GM21526 (cell line): ENCODE measurements around the gene IER5.
"Not testable (repeated sequence)": the region's sequence is repeated elsewhere in the genome, so short reads cannot be mapped to it uniquely, and the experiment has no call there.

Experiments
- ATAC-seq: cut with Tn5 transposase; IDR thresholded peaks from one replicate; pipeline ENCODE4 v1.9.1; 2021; ENCODE audit warnings: moderate library complexity; ENCODE audit not compliant: unreplicated experiment, low FRiP score

The IER5 gene

GRCh38 chr1:181088079-181089016, at the start of gene IER5:
Gene IER5, plus strand, starts transcription at chr1:181088700. Its CDS starts 203 bp downstream, at chr1:181088903.
- peak; percentile 67 for ATAC-seq

- ATAC-seq: no peak
These were observed 48.1 kb upstream of the IER5 start for GRCh38 chr1:181040284-181040865.

GRCh38 chr1:181043025-181043888, 45.2 kb upstream of the IER5 start:
- ATAC-seq: no peak

GRCh38 chr1:181044449-181044966, 44.0 kb upstream of the IER5 start:
- ATAC-seq: peak; percentile 42

GRCh38 chr1:181045946-181046345, 42.6 kb upstream of the IER5 start:
- not testable (repeated sequence) for ATAC-seq

- no peak for ATAC-seq
These were observed 39.1 kb upstream of the IER5 start for GRCh38 chr1:181049378-181049777.

GRCh38 chr1:181050922-181051321, 37.6 kb upstream of the IER5 start:
- ATAC-seq: no peak

GRCh38 chr1:181056560-181056959, 31.9 kb upstream of the IER5 start:
- ATAC-seq: no peak

GRCh38 chr1:181057079-181057478, 31.4 kb upstream of the IER5 start:
- ATAC-seq: no peak

- no peak for ATAC-seq
These were observed 29.1 kb upstream of the IER5 start for GRCh38 chr1:181059435-181059834.

GRCh38 chr1:181060066-181060465, 28.4 kb upstream of the IER5 start:
- no peak for ATAC-seq

- ATAC-seq: not testable (repeated sequence)
These were observed 27.6 kb upstream of the IER5 start for GRCh38 chr1:181060947-181061346.

- ATAC-seq: no peak
These were observed 27.0 kb upstream of the IER5 start for GRCh38 chr1:181061487-181061886.

- ATAC-seq: peak; percentile 77
These were observed 26.3 kb upstream of the IER5 start for GRCh38 chr1:181061891-181062835.

- ATAC-seq: peak; percentile 60
These were observed 25.6 kb upstream of the IER5 start for GRCh38 chr1:181062836-181063428.

- no peak for ATAC-seq
These were observed 24.4 kb upstream of the IER5 start for GRCh38 chr1:181064011-181064623.

- no peak for ATAC-seq
These were observed 23.8 kb upstream of the IER5 start for GRCh38 chr1:181064702-181065101.

- no peak for ATAC-seq
These were observed 14.9 kb upstream of the IER5 start for GRCh38 chr1:181073638-181074037.
